ENCODE data around the gene NIN.

The NIN gene

GRCh38 chr14:50839048-50839447 is 8.1 kb upstream of the NIN start:
- DNase-seq, result no peak

GRCh38 chr14:50837850-50838470 is 7.0 kb upstream of the NIN start:
- DNase-seq, result no peak

- DNase-seq, result no peak
Measured at GRCh38 chr14:50837271-50837670, 6.3 kb upstream of the NIN start.

GRCh38 chr14:50836515-50836914 is 5.6 kb upstream of the NIN start:
- no peak for DNase-seq

- peak; percentile 71 for DNase-seq
Measured at GRCh38 chr14:50835280-50835679, 4.3 kb upstream of the NIN start.

- DNase-seq, result no peak
Measured at GRCh38 chr14:50834802-50835276, 3.9 kb upstream of the NIN start.

GRCh38 chr14:50832935-50833630 is 2.1 kb upstream of the NIN start:
- no peak for DNase-seq

- DNase-seq, result no peak
Measured at GRCh38 chr14:50831726-50832168, 785 bp upstream of the NIN start.

- peak; percentile 67 for DNase-seq
Measured at GRCh38 chr14:50830044-50830931, 674 bp downstream of the NIN start.

GRCh38 chr14:50829489-50830043 is 1.4 kb downstream of the NIN start:
- DNase-seq, result peak; percentile 12

- no peak for DNase-seq
Measured at GRCh38 chr14:50828721-50829488, 2.1 kb downstream of the NIN start.

GRCh38 chr14:50826681-50827080 is 4.3 kb downstream of the NIN start:
- DNase-seq, result no peak

GRCh38 chr14:50825307-50825706 is 5.7 kb downstream of the NIN start:
- no peak for DNase-seq

GRCh38 chr14:50823762-50824636 is 7.0 kb downstream of the NIN start:
- DNase-seq, result peak; percentile 54

- no peak for DNase-seq
Measured at GRCh38 chr14:50823051-50823761, 7.8 kb downstream of the NIN start.

GRCh38 chr14:50822501-50823042 is 8.4 kb downstream of the NIN start:
- DNase-seq, result peak; percentile 30

- DNase-seq, result peak; percentile 31
Measured at GRCh38 chr14:50821510-50822464, 9.2 kb downstream of the NIN start.

GRCh38 chr14:50820786-50821509 is 10.0 kb downstream of the NIN start:
- peak; percentile 54 for DNase-seq
